Coronary artery (tissue), 2 donors: ENCODE results near the gene PIAS4.

Source experiments
- DNase-seq: peaks from one replicate; pipeline ENCODE4 v3.0.0-alpha.2; 2017; ENCODE audit warnings: low spot score
- H3K27ac ChIP-seq, 2 donors: fragments of 200-600 bp; sonication (generic); one replicate each; pipeline ENCODE4 v1.5.1; 2016 to 2019
- H3K4me3 ChIP-seq: fragments of 200-600 bp; sonication (generic); 2 replicates; pipeline ENCODE4 v1.5.1; 2016; ENCODE audit warnings: mild to moderate bottlenecking, moderate library complexity
- TF ChIP-seq, protein P1 (sequence below): fragments of 200-600 bp; sonication (generic); IDR thresholded peaks from one replicate; pipeline ENCODE4 v1.5.1; 2019; ENCODE audit warnings: antibody characterized with exemption

The PIAS4 gene

DNA sequence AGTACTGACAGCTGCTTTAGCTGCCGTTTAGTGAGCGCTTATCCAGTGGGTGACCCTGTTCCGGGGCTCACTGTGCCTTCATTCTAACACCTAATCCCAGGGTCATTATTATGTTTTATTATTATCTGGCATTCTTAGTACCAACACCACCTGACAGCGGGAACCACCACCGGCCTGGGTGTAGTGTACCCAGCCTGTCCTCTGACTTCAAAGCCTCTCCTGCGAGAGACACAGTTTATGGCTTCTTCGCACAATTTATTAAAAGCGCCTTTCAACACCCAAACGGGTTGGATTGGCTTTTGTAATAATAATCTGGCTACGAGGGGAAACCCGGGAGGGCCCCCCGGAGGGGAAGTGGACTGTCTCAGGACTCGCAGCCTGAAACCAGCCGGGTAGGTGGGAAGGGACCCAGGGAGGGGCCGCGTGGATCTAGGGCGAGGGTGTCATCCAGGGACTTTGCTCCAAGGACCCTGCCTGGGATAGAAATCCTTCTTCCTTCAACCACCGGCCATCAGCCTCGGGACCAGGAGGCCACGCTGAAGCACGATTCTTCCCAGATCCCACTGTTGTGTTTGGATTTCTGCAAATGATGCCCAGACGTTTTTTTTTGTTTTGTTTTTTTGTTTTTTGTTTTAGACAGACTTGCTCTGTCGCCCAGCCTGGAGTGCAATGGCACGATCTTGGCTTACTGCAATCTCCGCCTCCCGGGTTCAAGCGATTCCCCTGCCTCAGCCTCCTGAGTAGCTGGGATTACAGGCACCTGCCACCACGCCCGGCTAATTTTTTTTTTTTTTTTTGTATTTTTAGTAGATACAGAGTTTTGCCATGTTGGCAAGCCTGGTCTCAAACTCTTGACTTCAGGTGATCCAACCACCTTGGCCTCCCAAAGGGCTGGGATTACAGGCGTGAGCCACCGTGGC, 60.8 kb downstream of the PIAS4 start:
- TF ChIP-seq, protein P1, sequence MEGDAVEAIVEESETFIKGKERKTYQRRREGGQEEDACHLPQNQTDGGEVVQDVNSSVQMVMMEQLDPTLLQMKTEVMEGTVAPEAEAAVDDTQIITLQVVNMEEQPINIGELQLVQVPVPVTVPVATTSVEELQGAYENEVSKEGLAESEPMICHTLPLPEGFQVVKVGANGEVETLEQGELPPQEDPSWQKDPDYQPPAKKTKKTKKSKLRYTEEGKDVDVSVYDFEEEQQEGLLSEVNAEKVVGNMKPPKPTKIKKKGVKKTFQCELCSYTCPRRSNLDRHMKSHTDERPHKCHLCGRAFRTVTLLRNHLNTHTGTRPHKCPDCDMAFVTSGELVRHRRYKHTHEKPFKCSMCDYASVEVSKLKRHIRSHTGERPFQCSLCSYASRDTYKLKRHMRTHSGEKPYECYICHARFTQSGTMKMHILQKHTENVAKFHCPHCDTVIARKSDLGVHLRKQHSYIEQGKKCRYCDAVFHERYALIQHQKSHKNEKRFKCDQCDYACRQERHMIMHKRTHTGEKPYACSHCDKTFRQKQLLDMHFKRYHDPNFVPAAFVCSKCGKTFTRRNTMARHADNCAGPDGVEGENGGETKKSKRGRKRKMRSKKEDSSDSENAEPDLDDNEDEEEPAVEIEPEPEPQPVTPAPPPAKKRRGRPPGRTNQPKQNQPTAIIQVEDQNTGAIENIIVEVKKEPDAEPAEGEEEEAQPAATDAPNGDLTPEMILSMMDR: no peak
- peak overlapping the region; percentile 92 to 99 for H3K27ac ChIP-seq
- DNase-seq: no peak
- peak overlapping the region; percentile 100 for H3K4me3 ChIP-seq

DNA sequence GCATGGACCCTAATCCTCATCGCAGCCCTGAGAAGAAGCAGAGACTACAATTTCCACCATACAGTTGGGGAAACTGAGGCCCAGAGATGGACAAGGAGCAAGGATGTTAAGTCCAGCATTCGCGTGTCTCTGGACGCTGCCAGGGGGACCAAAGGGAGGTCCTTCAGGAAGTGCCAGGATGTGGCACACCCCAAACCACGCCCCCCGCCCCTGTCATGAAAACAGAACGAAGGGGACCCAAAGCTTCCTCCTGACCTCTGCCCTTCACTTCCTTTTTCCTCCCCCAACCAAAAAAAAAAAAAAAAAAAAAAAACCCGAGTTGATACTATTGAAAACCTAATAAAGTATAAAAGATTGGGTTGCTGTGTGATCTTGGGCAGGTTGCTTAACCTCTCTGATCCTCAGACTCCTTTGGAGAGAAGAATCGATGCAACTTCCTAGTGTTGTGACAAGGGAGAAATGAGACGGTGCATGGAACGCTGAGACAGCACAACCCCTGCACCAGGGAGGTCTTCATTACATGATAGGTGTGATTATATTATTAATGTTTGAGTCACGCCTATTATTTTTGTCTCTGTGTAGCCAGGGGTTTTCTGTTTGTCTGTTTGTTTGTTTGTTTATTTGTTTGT, 61.9 kb downstream of the PIAS4 start:
- no peak for DNase-seq
- Histone ChIP-seq H3K4me3 (no peak overlapping the region), H3K27ac (no peak overlapping the region)
- TF ChIP-seq, protein P1: no peak

DNA sequence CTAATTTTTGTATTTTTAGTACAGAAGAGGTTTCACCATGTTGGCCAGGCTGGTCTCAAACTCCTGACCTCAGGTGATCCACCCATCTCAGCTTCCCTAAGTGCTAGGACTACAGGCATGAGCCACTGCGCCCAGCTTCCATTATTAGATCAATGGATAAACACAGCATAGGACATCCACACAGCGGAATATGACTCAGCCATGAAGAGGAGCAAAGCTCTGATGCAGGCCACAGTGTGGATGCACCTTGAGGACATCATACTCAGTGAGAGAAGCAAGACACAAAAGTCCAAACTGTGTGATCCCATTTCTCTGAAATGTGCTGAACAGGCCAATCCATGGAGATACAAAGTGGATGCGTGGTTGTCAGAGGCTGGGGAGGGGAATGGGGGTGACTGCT, 64.1 kb downstream of the PIAS4 start:
- DNase-seq: no peak
- no peak overlapping the region for H3K4me3 ChIP-seq
- no peak overlapping the region for H3K27ac ChIP-seq
- TF ChIP-seq, protein P1: no peak

DNA sequence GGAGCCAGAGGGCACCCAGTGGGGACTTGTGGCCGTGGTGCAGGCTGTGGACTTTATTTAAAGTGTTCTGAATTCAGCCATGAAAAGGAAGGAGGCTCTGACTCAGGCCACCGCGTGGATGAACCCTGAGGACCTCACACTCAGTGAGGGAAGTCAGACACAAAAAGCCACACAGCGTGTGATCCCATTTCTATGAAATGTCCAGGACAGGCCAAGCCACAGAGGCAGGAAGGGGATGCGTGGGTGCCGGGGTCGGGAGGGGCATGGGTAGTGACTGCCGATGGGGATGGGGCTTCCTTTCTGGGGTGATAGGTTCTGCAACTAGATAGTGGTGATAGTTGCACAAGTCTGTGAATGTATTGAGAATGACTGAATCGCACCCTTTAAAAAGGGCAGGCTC, 67.8 kb downstream of the PIAS4 start:
- DNase-seq: no peak
- H3K27ac ChIP-seq: no peak overlapping the region
- H3K4me3 ChIP-seq: no peak overlapping the region
- TF ChIP-seq, protein P1: no peak

DNA sequence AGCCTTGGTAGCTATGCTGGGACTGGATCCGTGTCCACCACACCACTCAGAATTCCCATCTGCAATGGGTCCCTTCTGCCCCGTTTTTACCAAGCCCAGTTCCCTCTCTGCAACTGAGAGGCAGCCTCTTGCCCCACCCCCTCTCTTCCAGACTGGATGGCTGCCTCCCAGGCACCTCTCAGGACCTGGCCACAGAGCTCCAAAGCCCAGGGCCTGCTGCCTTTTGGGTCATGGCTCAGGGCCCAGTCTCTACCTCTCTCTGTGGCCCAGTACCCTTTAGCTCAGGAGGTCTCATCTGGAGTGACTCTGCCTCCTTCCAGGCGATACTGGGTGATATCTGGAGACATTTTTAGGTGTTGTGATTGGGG, 69.5 kb downstream of the PIAS4 start:
- H3K4me3 ChIP-seq: no peak overlapping the region
- peak overlapping the region in 1 of 2 donors; percentile 76 for H3K27ac ChIP-seq
- no peak for DNase-seq
- TF ChIP-seq, protein P1: no peak

DNA sequence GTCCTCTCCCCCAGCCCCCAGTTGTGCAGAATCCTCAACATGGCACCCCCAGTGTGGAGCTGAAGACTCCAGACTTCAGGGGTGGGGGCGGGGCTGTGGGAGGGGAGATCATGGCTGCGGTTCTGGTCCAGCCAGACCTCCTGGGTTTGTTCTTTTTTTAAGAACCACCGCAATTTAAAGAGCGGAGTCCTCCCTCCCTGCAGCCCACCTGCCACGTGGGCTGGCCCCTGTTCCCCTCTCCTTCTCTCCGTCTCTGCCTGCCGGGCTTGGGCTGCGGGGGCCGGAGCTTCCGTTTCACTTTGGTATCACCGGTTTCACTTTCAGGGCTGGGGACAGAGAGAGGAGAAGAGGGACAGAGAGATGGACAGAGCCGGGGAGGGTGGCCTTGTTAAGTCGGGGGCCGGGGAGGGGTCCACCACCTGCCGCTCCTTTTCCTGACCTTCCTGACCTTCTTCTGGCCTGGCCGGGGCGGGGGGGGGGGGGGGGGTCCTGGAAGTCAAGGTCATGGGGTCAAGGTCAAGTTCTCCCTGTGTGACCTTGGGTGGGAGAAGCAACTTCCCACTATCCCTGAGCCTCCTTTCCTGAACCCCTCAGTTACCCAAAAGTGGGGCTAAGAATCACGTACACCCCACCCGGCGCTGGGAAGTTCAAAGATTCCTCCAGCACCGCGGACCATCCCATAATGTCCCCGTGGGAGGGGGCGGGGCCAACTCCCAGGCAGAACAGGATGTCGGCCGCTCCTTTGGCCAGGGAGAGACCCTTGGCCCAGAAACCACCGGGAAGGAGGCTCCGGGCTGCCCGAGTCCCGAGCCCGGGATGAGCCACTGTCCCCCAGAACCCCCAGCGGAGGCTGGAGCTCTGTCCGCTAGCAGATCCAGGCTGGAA, 70.5 kb downstream of the PIAS4 start:
- Histone ChIP-seq H3K4me3 (peak overlapping the region; percentile 73), H3K27ac (peak overlapping the region; percentile 40 to 76)
- no peak for DNase-seq
- TF ChIP-seq, protein P1: no peak
